HCT116 (cell line): ENCODE measurements around the gene AHI1. TPM values are rescaled to one million over a fixed set of nuclear protein-coding genes. Genes with fewer than 3 reads are reported as not detected.

ENCODE experiments used
- ATAC-seq: fragments of 200-7000 bp; cut with Tn5 transposase; 2 replicates; pipeline ENCODE4 v1.9.1; 2020; ENCODE audit warnings: mild to moderate bottlenecking, moderate library complexity
- BruUV-seq: library from RNA; stranded (reverse); fragments of 400-500 nt; replicated peaks from 2 replicates; lab custom pipeline; 2021; lab: Mats Ljungman, UMichigan
- CTCF ChIA-PET: fragments of 300-600 bp; sonication (Branson Sonifier 250); formaldehyde crosslinking; loops from one replicate; lab custom pipeline; 2021; ENCODE audit warnings: antibody characterized with exemption; lab: Charles Lee
- POLR2A ChIA-PET: fragments of 300-600, 350-600 bp; sonication (Branson Sonifier 250); formaldehyde crosslinking; loops from one replicate; lab custom pipeline; 2021; ENCODE audit warnings: antibody characterized with exemption; lab: Charles Lee
- RAD21 ChIA-PET, 2 experiments: fragments of 300-600 bp; sonication (Branson Sonifier 250); formaldehyde crosslinking; loops; one replicate each; lab custom pipeline; 2023; ENCODE audit warnings: low total read pairs in 2 of 2; ENCODE audit not compliant: uncharacterized antibody in 2 of 2, unreplicated experiment in 2 of 2, low non-redundant PET in 1 of 2; lab: Charles Lee
- DNase-seq: peaks from one replicate; pipeline ENCODE4 v3.0.0-alpha.2; 2010; ENCODE audit warnings: low read depth, low spot score
- H2AFZ ChIP-seq: fragments of 200-600 bp; shearing (Covaris generic), sonication (generic); 2 replicates; pipeline ENCODE4 v1.6.1; 2017; ENCODE audit warnings: low read depth, mixed run types, mixed read lengths, antibody characterized with exemption, low read length; ENCODE audit not compliant: poor library complexity, severe bottlenecking
- H3K27ac ChIP-seq: 2 replicates; pipeline ENCODE4 v1.5.1; 2012; ENCODE audit warnings: low read depth, low read length
- H3K27me3 ChIP-seq: fragments of 200-600 bp; sonication (generic); 2 replicates; pipeline ENCODE4 v1.6.1; 2016; ENCODE audit warnings: mixed run types, low read length, mixed read lengths; ENCODE audit not compliant: insufficient read depth
- H3K36me3 ChIP-seq, 2 experiments: fragments of 200-500 bp in 1 of 2; fragments of 200-600 bp in 1 of 2; sonication (Bioruptor generic) in 1 of 2; sonication (generic) in 1 of 2; 2 replicates each; pipeline versions ENCODE4 v1.5.1 to v1.6.1; 2014 to 2016; ENCODE audit warnings: low read length in 2 of 2, inconsistent platforms in 1 of 2, mixed read lengths in 1 of 2, mixed run types in 1 of 2; ENCODE audit not compliant: insufficient read depth in 2 of 2, control insufficient read depth in 1 of 2
- H3K4me1 ChIP-seq, 2 experiments: fragments of 200-600 bp in 1 of 2; sonication (generic) in 1 of 2; 2 replicates each; pipeline versions ENCODE4 v1.5.1 to v1.6.1; 2012 to 2017; ENCODE audit warnings: low read length in 2 of 2, inconsistent platforms in 1 of 2, mild to moderate bottlenecking in 1 of 2, mixed read lengths in 1 of 2, mixed run types in 1 of 2, moderate library complexity in 1 of 2; ENCODE audit not compliant: insufficient read depth in 2 of 2, control insufficient read depth in 1 of 2
- H3K4me2 ChIP-seq: fragments of 200-600 bp; sonication (generic); 2 replicates; pipeline ENCODE4 v1.6.1; 2017; ENCODE audit warnings: mixed run types, low read length, mixed read lengths
- H3K4me3 ChIP-seq, 2 experiments: fragments of 200-600 bp in 1 of 2; sonication (generic) in 1 of 2; replicated peaks in 1 of 2; 2 replicates each; pipeline ENCODE4 v1.5.1; 2011 to 2016; ENCODE audit warnings: low read length in 2 of 2, control low read depth in 1 of 2, low read depth in 1 of 2, mild to moderate bottlenecking in 1 of 2, mixed read lengths in 1 of 2, mixed run types in 1 of 2
- H3K79me2 ChIP-seq: fragments of 200-600 bp; sonication (generic); 2 replicates; pipeline ENCODE4 v1.6.1; 2017; ENCODE audit warnings: mild to moderate bottlenecking, mixed run types, low read length, moderate library complexity, mixed read lengths; ENCODE audit not compliant: insufficient read depth
- H3K9ac ChIP-seq: fragments of 200-600 bp; sonication (generic); 2 replicates; pipeline ENCODE4 v1.6.1; 2016; ENCODE audit warnings: low read length, mixed read lengths
- H3K9me2 ChIP-seq: fragments of 200-600 bp; sonication (generic), shearing (Covaris generic); 2 replicates; pipeline ENCODE4 v1.6.1; 2017; ENCODE audit warnings: mixed run types, mild to moderate bottlenecking, moderate library complexity; ENCODE audit not compliant: insufficient read depth
- H3K9me3 ChIP-seq, 2 experiments: fragments of 200-500 bp in 1 of 2; fragments of 200-600 bp in 1 of 2; sonication (Bioruptor generic) in 1 of 2; sonication (generic) in 1 of 2; 2 replicates each; pipeline ENCODE4 v1.6.1; 2014 to 2017; ENCODE audit warnings: low read length in 2 of 2, mixed read lengths in 2 of 2, inconsistent platforms in 1 of 2, low read depth in 1 of 2, mild to moderate bottlenecking in 1 of 2, mixed run types in 1 of 2, moderate library complexity in 1 of 2; ENCODE audit not compliant: control insufficient read depth in 1 of 2, insufficient read depth in 1 of 2
- H4K20me1 ChIP-seq: fragments of 200-600 bp; sonication (generic), shearing (Covaris generic); 2 replicates; pipeline ENCODE4 v1.6.1; 2017; ENCODE audit warnings: mixed run types, mild to moderate bottlenecking, moderate library complexity; ENCODE audit not compliant: insufficient read depth
- EGR1 ChIP-seq: IDR thresholded peaks from 2 replicates; pipeline ENCODE4 v1.6.1; 2012; ENCODE audit warnings: low read depth
- EZH2 ChIP-seq: fragments of 200-600 bp; sonication (generic); IDR thresholded peaks from 2 replicates; pipeline ENCODE4 v1.6.1; 2017; ENCODE audit warnings: antibody characterized with exemption, mixed run types
- FOSL1 ChIP-seq: IDR thresholded peaks from 2 replicates; pipeline ENCODE4 v1.6.1; 2012; ENCODE audit warnings: low read depth
- JUND ChIP-seq: IDR thresholded peaks from 2 replicates; pipeline ENCODE4 v1.6.1; 2012
- SIN3A ChIP-seq: IDR thresholded peaks from 2 replicates; pipeline ENCODE4 v1.6.1; 2012; ENCODE audit warnings: low read depth
- SRF ChIP-seq: IDR thresholded peaks from 2 replicates; pipeline ENCODE4 v1.6.1; 2012; ENCODE audit warnings: low read depth
- TCF7L2 ChIP-seq: IDR thresholded peaks from 2 replicates; pipeline ENCODE4 v1.7.0; 2011; ENCODE audit warnings: borderline replicate concordance, inconsistent platforms; ENCODE audit not compliant: insufficient read depth, insufficient read length; ENCODE audit errors: extremely low read depth
- ZFX ChIP-seq: fragments of 450-650 bp; IDR thresholded peaks from 2 replicates; pipeline ENCODE4 v1.6.1; 2017
- ZNF274 ChIP-seq: fragments of 200-500 bp; sonication (Bioruptor generic); IDR thresholded peaks from 2 replicates; pipeline ENCODE4 v1.6.1; 2014; ENCODE audit warnings: mild to moderate bottlenecking, low read depth, low read length, inconsistent platforms
- intact Hi-C: fragments of 100-400 bp; cut with micrococcal nuclease; formaldehyde crosslinking; loops from 2 replicates; pipeline ENCODE4 v1.10.0; 2022
- total RNA-seq: library from RNA; stranded (reverse); gene quantifications from one replicate; pipeline ENCODE4 v1.2.1, GENCODE V29; 2021; ENCODE audit not compliant: unreplicated experiment
- TF ChIP-seq, protein P1 (sequence below): IDR thresholded peaks from 2 replicates; pipeline ENCODE4 v1.6.1; 2011; ENCODE audit warnings: mild to moderate bottlenecking, low read length, moderate library complexity; ENCODE audit not compliant: insufficient replicate concordance; ENCODE audit errors: extremely low read depth
- TF ChIP-seq, protein P2 (sequence below): IDR thresholded peaks from 2 replicates; pipeline ENCODE4 v1.6.1; 2012

The AHI1 gene
- total RNA-seq, 1 experiment from 2014 or later, result 29.6 TPM

DNA sequence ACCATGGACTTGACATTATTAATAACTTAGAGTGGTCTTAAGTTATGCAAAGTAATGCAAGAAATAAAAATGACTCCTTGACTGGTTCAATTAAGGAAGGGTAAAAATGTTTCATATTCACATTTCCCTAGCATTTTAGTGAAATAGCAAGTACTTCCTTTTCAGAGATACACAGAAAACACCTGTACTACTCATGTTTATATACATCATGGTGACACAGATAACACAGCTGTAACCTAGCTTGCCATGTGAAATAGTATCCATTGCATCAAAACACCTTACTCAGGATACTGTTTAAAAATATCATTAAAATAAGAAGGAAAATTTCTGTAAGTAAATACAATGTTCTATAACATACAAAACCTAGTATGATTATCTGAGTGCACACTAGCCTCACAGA, 102.4 kb downstream of the AHI1 start:
- Histone ChIP-seq H3K4me2 (no peak overlapping the region), H4K20me1 (no peaks in the 10 kb centered on the region), H3K27ac (no peak overlapping the region), H3K79me2 (no peaks in the 10 kb centered on the region), H3K9me3 (no peaks in the 10 kb centered on the region), H3K36me3 (no peaks in the 10 kb centered on the region), H3K4me1 (no peaks in the 10 kb centered on the region), H2AFZ (no peak overlapping the region), H3K9me2 (no peaks in the 10 kb centered on the region), H3K9ac (no peak overlapping the region), H3K27me3 (no peaks in the 10 kb centered on the region)
- CTCF ChIA-PET, result no interaction called here
- intact Hi-C loops, result no loop called here
- POLR2A ChIA-PET, result no interaction called here
- ATAC-seq (no peak), DNase-seq (no peak)
- RAD21 ChIA-PET, result no interaction called here
- no peak for TF ChIP-seq ZFX
- TF ChIP-seq EZH2, result no peak
- TF ChIP-seq, protein P1, sequence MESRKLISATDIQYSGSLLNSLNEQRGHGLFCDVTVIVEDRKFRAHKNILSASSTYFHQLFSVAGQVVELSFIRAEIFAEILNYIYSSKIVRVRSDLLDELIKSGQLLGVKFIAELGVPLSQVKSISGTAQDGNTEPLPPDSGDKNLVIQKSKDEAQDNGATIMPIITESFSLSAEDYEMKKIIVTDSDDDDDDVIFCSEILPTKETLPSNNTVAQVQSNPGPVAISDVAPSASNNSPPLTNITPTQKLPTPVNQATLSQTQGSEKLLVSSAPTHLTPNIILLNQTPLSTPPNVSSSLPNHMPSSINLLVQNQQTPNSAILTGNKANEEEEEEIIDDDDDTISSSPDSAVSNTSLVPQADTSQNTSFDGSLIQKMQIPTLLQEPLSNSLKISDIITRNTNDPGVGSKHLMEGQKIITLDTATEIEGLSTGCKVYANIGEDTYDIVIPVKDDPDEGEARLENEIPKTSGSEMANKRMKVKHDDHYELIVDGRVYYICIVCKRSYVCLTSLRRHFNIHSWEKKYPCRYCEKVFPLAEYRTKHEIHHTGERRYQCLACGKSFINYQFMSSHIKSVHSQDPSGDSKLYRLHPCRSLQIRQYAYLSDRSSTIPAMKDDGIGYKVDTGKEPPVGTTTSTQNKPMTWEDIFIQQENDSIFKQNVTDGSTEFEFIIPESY, result no peak
- TF ChIP-seq EGR1, result no peak
- TF ChIP-seq JUND, result no peak
- no peak for TF ChIP-seq ZNF274
- TF ChIP-seq FOSL1, result no peak
- no peak for TF ChIP-seq SRF
- TF ChIP-seq TCF7L2, result no peak
- TF ChIP-seq SIN3A, result no peak
- TF ChIP-seq, protein P2, sequence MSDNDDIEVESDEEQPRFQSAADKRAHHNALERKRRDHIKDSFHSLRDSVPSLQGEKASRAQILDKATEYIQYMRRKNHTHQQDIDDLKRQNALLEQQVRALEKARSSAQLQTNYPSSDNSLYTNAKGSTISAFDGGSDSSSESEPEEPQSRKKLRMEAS, result no peak
- TF ChIP-seq, all 23 proteins: peak for 0
- no TSS peak for BruUV-seq
- H3K4me3 ChIP-seq, result no peak overlapping the region
